Neural cell (in vitro differentiated cells): ENCODE data around the gene SLC37A1. TPM values are rescaled to one million over a fixed set of nuclear protein-coding genes. Genes with fewer than 3 reads are reported as not detected.

Source experiments
- H2AFZ ChIP-seq: fragments of 200-600, 300-800 bp; sonication (generic), shearing (Covaris generic); 2 replicates; pipeline ENCODE4 v1.6.0; 2014; ENCODE audit warnings: low read depth, mild to moderate bottlenecking, antibody characterized with exemption, low read length, moderate library complexity
- H3F3A ChIP-seq: fragments of 200-600 bp; shearing (Covaris generic); 2 replicates; pipeline ENCODE4 v1.6.1; 2016; ENCODE audit warnings: mild to moderate bottlenecking, moderate library complexity, mixed read lengths, antibody characterized with exemption, low read length; ENCODE audit not compliant: insufficient read depth, poor library complexity, severe bottlenecking
- H3K27ac ChIP-seq: fragments of 200-600, 300-800 bp; sonication (generic), shearing (Covaris generic); 2 replicates; pipeline ENCODE4 v1.5.1; 2014; ENCODE audit warnings: mild to moderate bottlenecking, low read length, moderate library complexity
- H3K27me3 ChIP-seq: fragments of 300-800, 200-600 bp; sonication (generic), shearing (Covaris generic); 2 replicates; pipeline ENCODE4 v1.6.0; 2014; ENCODE audit warnings: mild to moderate bottlenecking, low read depth, low read length, moderate library complexity; ENCODE audit not compliant: insufficient read depth
- H3K36me3 ChIP-seq: fragments of 300-800, 200-600 bp; sonication (generic), shearing (Covaris generic); 2 replicates; pipeline ENCODE4 v1.5.1; 2014; ENCODE audit warnings: mild to moderate bottlenecking, antibody characterized with exemption, low read length, moderate library complexity; ENCODE audit not compliant: insufficient read depth
- H3K4me2 ChIP-seq: fragments of 300-800, 200-600 bp; sonication (generic), shearing (Covaris generic); 2 replicates; pipeline ENCODE4 v1.6.0; 2014; ENCODE audit warnings: mild to moderate bottlenecking, low read length
- H3K4me3 ChIP-seq: fragments of 300-800, 200-600 bp; sonication (generic), shearing (Covaris generic); 2 replicates; pipeline ENCODE4 v1.5.1; 2014; ENCODE audit warnings: mild to moderate bottlenecking, low read length, moderate library complexity
- H3K79me2 ChIP-seq: fragments of 200-600 bp; shearing (Covaris generic); replicated peaks from 2 replicates; pipeline ENCODE4 v1.6.0; 2014; ENCODE audit warnings: mild to moderate bottlenecking, low read length, moderate library complexity; ENCODE audit not compliant: insufficient read depth
- H3K9ac ChIP-seq: fragments of 300-800, 200-600 bp; sonication (generic), shearing (Covaris generic); 2 replicates; pipeline ENCODE4 v1.6.1; 2016; ENCODE audit warnings: mild to moderate bottlenecking, low read length, mixed read lengths
- H3K9me2 ChIP-seq: fragments of 200-600 bp; shearing (Covaris generic); 2 replicates; pipeline ENCODE4 v1.6.1; 2016; ENCODE audit warnings: mild to moderate bottlenecking, low read length, mixed read lengths; ENCODE audit not compliant: insufficient read depth
- H3K9me3 ChIP-seq: fragments of 200-600, 300-800 bp; sonication (generic), shearing (Covaris generic); 2 replicates; pipeline ENCODE4 v1.6.1; 2016; ENCODE audit warnings: mild to moderate bottlenecking, mixed run types, low read length, moderate library complexity, mixed read lengths
- H4K20me1 ChIP-seq: fragments of 200-600 bp; shearing (Covaris generic); 2 replicates; pipeline ENCODE4 v1.6.1; 2016; ENCODE audit warnings: mild to moderate bottlenecking, mixed run types; ENCODE audit not compliant: insufficient read depth
- EP300 ChIP-seq: fragments of 450-650 bp; conservative IDR thresholded peaks from 2 replicates; pipeline ENCODE4 v1.6.1; 2014; ENCODE audit warnings: antibody characterized with exemption, mild to moderate bottlenecking, moderate library complexity; ENCODE audit not compliant: poor library complexity, severe bottlenecking
- EZH2 ChIP-seq: fragments of 200-600, 300-800 bp; shearing (Covaris generic), sonication (generic); IDR thresholded peaks from 2 replicates; pipeline ENCODE4 v1.6.1; 2014; ENCODE audit warnings: antibody characterized with exemption, low read length, borderline replicate concordance, mild to moderate bottlenecking; ENCODE audit not compliant: insufficient read depth, poor library complexity, severe bottlenecking
- MXI1 ChIP-seq: fragments of 450-650 bp; conservative IDR thresholded peaks from 2 replicates; pipeline ENCODE4 v1.6.1; 2014; ENCODE audit warnings: antibody characterized with exemption, mild to moderate bottlenecking; ENCODE audit not compliant: poor library complexity, severe bottlenecking
- POLR2AphosphoS5 ChIP-seq: IDR thresholded peaks from 2 replicates; pipeline ENCODE4 v1.6.1; 2012
- RAD21 ChIP-seq: fragments of 450-650 bp; conservative IDR thresholded peaks from 2 replicates; pipeline ENCODE4 v1.6.1; 2014; ENCODE audit warnings: antibody characterized with exemption, mild to moderate bottlenecking, moderate library complexity
- SMC3 ChIP-seq: fragments of 450-650 bp; conservative IDR thresholded peaks from 2 replicates; pipeline ENCODE4 v1.6.1; 2014; ENCODE audit warnings: antibody characterized with exemption, mild to moderate bottlenecking, moderate library complexity; ENCODE audit not compliant: poor library complexity
- TAF1 ChIP-seq: IDR thresholded peaks from 2 replicates; pipeline ENCODE4 v1.6.1; 2012; ENCODE audit warnings: low read depth
- polyA plus RNA-seq: library from polyadenylated mRNA; depleted of rRNA; stranded (reverse); fragments of >200 nt; gene quantifications from 2 replicates; pipeline ENCODE4 v1.2.3, GENCODE V29; 2014
- TF ChIP-seq, protein P1 (sequence below): fragments of 450-650 bp; IDR thresholded peaks from 2 replicates; pipeline ENCODE4 v1.5.1; 2014; ENCODE audit warnings: antibody characterized with exemption, mild to moderate bottlenecking, moderate library complexity; ENCODE audit not compliant: poor library complexity, severe bottlenecking
- TF ChIP-seq, protein P2 (sequence below): IDR thresholded peaks from 2 replicates; pipeline ENCODE4 v1.6.1; 2012; ENCODE audit warnings: borderline replicate concordance

Gene SLC37A1
- polyA plus RNA-seq, 1 donor from 2014 or later, result 60.7 TPM

DNA sequence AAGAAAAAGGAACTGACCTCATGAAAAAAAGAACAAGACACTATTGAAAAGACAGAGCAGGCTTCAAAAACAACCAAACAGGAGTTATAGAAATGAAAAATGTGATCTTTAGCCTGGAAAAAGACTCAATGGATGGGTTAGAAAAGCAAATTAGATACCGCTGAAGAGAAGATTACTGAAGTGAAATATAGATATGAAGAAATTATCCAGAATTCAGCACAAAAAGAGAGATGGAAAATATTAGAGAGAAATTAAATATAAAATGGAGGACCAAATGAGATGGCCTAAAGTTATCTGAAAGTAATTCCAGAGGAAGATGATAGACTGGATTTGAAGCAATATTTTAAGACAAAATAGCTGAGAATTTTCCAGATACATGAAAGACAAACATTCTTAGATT, 63.0 kb downstream of the SLC37A1 start:
- TF ChIP-seq RAD21, result no peak
- no peak for TF ChIP-seq TAF1
- no peak for TF ChIP-seq EZH2
- TF ChIP-seq, protein P1, sequence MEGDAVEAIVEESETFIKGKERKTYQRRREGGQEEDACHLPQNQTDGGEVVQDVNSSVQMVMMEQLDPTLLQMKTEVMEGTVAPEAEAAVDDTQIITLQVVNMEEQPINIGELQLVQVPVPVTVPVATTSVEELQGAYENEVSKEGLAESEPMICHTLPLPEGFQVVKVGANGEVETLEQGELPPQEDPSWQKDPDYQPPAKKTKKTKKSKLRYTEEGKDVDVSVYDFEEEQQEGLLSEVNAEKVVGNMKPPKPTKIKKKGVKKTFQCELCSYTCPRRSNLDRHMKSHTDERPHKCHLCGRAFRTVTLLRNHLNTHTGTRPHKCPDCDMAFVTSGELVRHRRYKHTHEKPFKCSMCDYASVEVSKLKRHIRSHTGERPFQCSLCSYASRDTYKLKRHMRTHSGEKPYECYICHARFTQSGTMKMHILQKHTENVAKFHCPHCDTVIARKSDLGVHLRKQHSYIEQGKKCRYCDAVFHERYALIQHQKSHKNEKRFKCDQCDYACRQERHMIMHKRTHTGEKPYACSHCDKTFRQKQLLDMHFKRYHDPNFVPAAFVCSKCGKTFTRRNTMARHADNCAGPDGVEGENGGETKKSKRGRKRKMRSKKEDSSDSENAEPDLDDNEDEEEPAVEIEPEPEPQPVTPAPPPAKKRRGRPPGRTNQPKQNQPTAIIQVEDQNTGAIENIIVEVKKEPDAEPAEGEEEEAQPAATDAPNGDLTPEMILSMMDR, result no peak
- TF ChIP-seq, protein P2, sequence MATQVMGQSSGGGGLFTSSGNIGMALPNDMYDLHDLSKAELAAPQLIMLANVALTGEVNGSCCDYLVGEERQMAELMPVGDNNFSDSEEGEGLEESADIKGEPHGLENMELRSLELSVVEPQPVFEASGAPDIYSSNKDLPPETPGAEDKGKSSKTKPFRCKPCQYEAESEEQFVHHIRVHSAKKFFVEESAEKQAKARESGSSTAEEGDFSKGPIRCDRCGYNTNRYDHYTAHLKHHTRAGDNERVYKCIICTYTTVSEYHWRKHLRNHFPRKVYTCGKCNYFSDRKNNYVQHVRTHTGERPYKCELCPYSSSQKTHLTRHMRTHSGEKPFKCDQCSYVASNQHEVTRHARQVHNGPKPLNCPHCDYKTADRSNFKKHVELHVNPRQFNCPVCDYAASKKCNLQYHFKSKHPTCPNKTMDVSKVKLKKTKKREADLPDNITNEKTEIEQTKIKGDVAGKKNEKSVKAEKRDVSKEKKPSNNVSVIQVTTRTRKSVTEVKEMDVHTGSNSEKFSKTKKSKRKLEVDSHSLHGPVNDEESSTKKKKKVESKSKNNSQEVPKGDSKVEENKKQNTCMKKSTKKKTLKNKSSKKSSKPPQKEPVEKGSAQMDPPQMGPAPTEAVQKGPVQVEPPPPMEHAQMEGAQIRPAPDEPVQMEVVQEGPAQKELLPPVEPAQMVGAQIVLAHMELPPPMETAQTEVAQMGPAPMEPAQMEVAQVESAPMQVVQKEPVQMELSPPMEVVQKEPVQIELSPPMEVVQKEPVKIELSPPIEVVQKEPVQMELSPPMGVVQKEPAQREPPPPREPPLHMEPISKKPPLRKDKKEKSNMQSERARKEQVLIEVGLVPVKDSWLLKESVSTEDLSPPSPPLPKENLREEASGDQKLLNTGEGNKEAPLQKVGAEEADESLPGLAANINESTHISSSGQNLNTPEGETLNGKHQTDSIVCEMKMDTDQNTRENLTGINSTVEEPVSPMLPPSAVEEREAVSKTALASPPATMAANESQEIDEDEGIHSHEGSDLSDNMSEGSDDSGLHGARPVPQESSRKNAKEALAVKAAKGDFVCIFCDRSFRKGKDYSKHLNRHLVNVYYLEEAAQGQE, result no peak
- no peak for TF ChIP-seq POLR2AphosphoS5
- TF ChIP-seq EP300, result no peak
- no peak for TF ChIP-seq MXI1
- no peak for TF ChIP-seq SMC3
- no peak overlapping the region for H3K4me3 ChIP-seq
- H3K9me2 ChIP-seq, result no peaks in the 10 kb centered on the region
- no peak overlapping the region for H2AFZ ChIP-seq
- H4K20me1 ChIP-seq, result no peaks in the 10 kb centered on the region
- no peaks in the 10 kb centered on the region for H3K79me2 ChIP-seq
- H3K27ac ChIP-seq, result no peak overlapping the region
- no peak overlapping the region for H3K4me2 ChIP-seq
- no peak overlapping the region for H3K9ac ChIP-seq
- H3K9me3 ChIP-seq, result peaks cover 6% of the 10 kb centered on the region
- no peaks in the 10 kb centered on the region for H3K27me3 ChIP-seq
- no peaks in the 10 kb centered on the region for H3F3A ChIP-seq
- H3K36me3 ChIP-seq, result peaks cover 26% of the 10 kb centered on the region

DNA sequence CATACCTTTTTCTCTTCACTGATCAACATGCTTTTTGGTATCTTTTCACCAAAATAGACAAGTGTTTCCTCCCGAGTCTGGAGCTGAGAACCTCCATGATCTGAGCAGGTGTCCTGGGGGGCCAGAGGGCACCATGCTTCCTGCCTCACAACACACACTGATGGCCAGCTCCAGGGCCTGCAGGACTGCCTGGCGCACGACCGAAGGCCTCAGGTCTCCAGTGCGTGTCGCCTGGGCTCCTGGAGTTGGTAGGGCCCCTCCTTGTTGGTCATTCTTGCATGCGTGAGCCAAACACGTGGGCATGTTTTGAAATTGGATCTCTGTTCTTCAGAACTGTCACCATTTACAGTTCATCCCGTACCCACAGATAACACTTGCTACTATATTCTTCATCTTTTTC, 64.4 kb downstream of the SLC37A1 start:
- Histone ChIP-seq H2AFZ (no peak overlapping the region), H3K9ac (no peak overlapping the region), H3K27me3 (no peaks in the 10 kb centered on the region), H3K79me2 (no peaks in the 10 kb centered on the region), H3K4me3 (no peak overlapping the region), H3K9me3 (peaks cover 6% of the 10 kb centered on the region), H3F3A (no peaks in the 10 kb centered on the region), H3K36me3 (peaks cover 23% of the 10 kb centered on the region), H4K20me1 (no peaks in the 10 kb centered on the region), H3K4me2 (no peak overlapping the region), H3K27ac (no peak overlapping the region), H3K9me2 (no peaks in the 10 kb centered on the region)
- TF ChIP-seq SMC3 (no peak), POLR2AphosphoS5 (no peak), EP300 (no peak), MXI1 (no peak), TAF1 (no peak), RAD21 (no peak), EZH2 (no peak)
- TF ChIP-seq, protein P2, result no peak
- TF ChIP-seq, protein P1, result no peak
